NCI-H446 treated with DMSO at 0.1 percent for 48 hours (cell line): ENCODE results near the gene LYZL2.
A peak's percentile ranks its signal among the peaks of the same experiment; 100 is the strongest.
"Not testable (repeated sequence)": the region's sequence is repeated elsewhere in the genome, so short reads cannot be mapped to it uniquely, and the experiment has no call there.

Experiments used
- DNase-seq: peaks from one replicate; lab custom pipeline; 2025; lab: John Stamatoyannopoulos, UW

The LYZL2 gene

GRCh38 chr10:30629653-30630052, at the start of gene LYZL2:
Gene LYZL2, minus strand, starts transcription at chr10:30629753. Its CDS starts 2,838 bp downstream, at chr10:30626915.
- DNase-seq, result no peak

- not testable (repeated sequence) for DNase-seq
Measured at GRCh38 chr10:30677616-30678015, 48.1 kb upstream of the LYZL2 start.

GRCh38 chr10:30677146-30677545, 47.6 kb upstream of the LYZL2 start:
- not testable (repeated sequence) for DNase-seq

GRCh38 chr10:30675791-30676718, 46.5 kb upstream of the LYZL2 start:
- DNase-seq, result no peak

GRCh38 chr10:30674796-30675195, 45.2 kb upstream of the LYZL2 start:
- no peak for DNase-seq

GRCh38 chr10:30673262-30673661, 43.7 kb upstream of the LYZL2 start:
- not testable (repeated sequence) for DNase-seq

GRCh38 chr10:30672338-30672737, 42.8 kb upstream of the LYZL2 start:
- DNase-seq, result not testable (repeated sequence)

GRCh38 chr10:30671026-30671616, 41.6 kb upstream of the LYZL2 start:
- DNase-seq, result peak; percentile 34

- DNase-seq, result not testable (repeated sequence)
Measured at GRCh38 chr10:30667982-30668381, 38.4 kb upstream of the LYZL2 start.

- not testable (repeated sequence) for DNase-seq
Measured at GRCh38 chr10:30663403-30663802, 33.9 kb upstream of the LYZL2 start.

GRCh38 chr10:30662814-30663213, 33.3 kb upstream of the LYZL2 start:
- DNase-seq, result no peak

GRCh38 chr10:30660314-30660713, 30.8 kb upstream of the LYZL2 start:
- DNase-seq, result not testable (repeated sequence)

GRCh38 chr10:30656233-30656632, 26.7 kb upstream of the LYZL2 start:
- DNase-seq, result no peak

- not testable (repeated sequence) for DNase-seq
Measured at GRCh38 chr10:30655001-30655400, 25.4 kb upstream of the LYZL2 start.

GRCh38 chr10:30651470-30652397, 22.2 kb upstream of the LYZL2 start:
- not testable (repeated sequence) for DNase-seq

GRCh38 chr10:30647089-30647488, 17.5 kb upstream of the LYZL2 start:
- DNase-seq, result no peak

- no peak for DNase-seq
Measured at GRCh38 chr10:30645340-30645827, 15.8 kb upstream of the LYZL2 start.

GRCh38 chr10:30644408-30644861, 14.9 kb upstream of the LYZL2 start:
- DNase-seq, result not testable (repeated sequence)

GRCh38 chr10:30643557-30644199, 14.1 kb upstream of the LYZL2 start:
- DNase-seq, result not testable (repeated sequence)

GRCh38 chr10:30642856-30643255, 13.3 kb upstream of the LYZL2 start:
- DNase-seq, result not testable (repeated sequence)
